Measurements from ENCODE around the gene TPRX2. TPM values are rescaled to one million over a fixed set of nuclear protein-coding genes. Genes with fewer than 3 reads are reported as not detected.

TPRX2 gene
- total and polyA plus RNA-seq, 2 of the 13 experiments (the other 11 are each of a cell fraction or from before 2014, with no cell fraction given), result not detected

DNA sequence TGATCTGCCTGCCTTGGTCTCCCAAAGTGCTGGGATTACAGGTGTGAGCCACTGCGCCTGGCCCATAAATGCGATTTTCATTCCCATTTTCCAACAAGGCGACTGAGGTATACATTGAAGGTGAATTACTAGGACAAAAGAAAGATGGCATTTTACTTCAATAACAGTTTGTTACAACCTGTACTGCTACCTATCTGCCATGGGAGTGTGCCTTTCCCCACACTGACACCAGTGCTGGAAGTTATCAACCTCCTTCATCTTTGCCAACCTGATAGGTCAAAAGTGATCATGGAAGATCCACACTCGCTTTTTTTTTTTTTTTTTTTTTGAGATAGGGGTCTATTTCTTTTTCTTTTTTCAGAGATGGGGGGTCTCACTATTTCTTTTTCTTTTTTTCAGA lies 26.3 kb upstream of the TPRX2 start (continued):
- TF ChIP-seq, protein P1, sequence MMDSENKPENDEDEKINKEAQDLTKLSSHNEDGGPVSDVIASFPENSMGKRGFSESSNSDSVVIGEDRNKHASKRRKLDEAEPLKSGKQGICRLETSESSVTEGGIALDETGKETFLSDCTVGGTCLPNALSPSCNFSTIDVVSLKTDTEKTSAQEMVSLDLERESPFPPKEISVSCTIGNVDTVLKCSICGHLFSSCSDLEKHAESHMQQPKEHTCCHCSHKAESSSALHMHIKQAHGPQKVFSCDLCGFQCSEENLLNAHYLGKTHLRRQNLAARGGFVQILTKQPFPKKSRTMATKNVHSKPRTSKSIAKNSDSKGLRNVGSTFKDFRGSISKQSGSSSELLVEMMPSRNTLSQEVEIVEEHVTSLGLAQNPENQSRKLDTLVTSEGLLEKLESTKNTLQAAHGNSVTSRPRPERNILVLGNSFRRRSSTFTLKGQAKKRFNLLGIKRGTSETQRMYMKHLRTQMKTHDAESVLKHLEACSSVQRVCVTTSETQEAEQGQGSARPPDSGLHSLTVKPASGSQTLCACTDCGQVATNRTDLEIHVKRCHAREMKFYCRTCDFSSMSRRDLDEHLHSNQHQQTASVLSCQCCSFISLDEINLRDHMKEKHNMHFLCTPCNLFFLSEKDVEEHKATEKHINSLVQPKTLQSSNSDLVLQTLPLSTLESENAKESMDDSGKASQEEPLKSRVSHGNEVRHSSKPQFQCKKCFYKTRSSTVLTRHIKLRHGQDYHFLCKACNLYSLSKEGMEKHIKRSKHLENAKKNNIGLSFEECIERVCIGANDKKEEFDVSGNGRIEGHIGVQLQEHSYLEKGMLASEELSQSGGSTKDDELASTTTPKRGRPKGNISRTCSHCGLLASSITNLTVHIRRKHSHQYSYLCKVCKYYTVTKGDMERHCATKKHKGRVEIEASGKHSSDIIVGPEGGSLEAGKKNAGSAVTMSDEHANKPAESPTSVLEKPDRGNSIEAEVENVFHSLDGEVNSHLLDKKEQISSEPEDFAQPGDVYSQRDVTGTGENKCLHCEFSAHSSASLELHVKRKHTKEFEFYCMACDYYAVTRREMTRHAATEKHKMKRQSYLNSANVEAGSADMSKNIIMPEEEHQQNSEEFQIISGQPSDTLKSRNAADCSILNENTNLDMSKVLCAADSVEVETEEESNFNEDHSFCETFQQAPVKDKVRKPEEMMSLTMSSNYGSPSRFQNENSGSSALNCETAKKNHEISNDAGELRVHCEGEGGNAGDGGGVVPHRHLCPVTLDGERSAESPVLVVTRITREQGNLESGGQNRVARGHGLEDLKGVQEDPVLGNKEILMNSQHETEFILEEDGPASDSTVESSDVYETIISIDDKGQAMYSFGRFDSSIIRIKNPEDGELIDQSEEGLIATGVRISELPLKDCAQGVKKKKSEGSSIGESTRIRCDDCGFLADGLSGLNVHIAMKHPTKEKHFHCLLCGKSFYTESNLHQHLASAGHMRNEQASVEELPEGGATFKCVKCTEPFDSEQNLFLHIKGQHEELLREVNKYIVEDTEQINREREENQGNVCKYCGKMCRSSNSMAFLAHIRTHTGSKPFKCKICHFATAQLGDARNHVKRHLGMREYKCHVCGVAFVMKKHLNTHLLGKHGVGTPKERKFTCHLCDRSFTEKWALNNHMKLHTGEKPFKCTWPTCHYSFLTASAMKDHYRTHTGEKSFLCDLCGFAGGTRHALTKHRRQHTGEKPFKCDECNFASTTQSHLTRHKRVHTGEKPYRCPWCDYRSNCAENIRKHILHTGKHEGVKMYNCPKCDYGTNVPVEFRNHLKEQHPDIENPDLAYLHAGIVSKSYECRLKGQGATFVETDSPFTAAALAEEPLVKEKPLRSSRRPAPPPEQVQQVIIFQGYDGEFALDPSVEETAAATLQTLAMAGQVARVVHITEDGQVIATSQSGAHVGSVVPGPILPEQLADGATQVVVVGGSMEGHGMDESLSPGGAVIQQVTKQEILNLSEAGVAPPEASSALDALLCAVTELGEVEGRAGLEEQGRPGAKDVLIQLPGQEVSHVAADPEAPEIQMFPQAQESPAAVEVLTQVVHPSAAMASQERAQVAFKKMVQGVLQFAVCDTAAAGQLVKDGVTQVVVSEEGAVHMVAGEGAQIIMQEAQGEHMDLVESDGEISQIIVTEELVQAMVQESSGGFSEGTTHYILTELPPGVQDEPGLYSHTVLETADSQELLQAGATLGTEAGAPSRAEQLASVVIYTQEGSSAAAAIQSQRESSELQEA (CRISPR knock-in tag; IDR thresholded peaks at IDR 0.05; ENCODE audit: not compliant biosample characterization), result no peak

DNA sequence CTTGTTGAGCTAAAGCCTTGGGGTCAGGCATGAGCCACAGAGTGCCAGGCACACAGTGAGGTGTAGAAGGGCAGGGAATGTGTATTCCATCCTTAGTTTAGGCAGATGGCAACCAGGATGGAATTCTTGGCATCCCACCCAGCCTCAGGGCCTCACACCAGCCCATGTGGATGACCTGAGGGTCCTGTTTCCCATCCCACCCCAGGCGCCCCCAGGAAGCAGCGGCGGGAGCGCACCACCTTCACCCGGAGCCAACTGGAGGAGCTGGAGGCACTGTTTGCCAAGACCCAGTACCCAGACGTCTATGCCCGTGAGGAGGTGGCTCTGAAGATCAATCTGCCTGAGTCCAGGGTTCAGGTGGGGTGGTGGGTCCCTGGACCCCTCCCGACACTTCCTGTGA lies 23.0 kb upstream of the TPRX2 start:
- intact Hi-C loops (cut with micrococcal nuclease; ENCODE audit: unreplicated experiment), result no loop called here
- no TSS peak for BruUV-seq (replicated peaks)
- TF ChIP-seq FLYWCH1 (CRISPR knock-in tag; IDR thresholded peaks at IDR 0.05), result no peak
- TF ChIP-seq, protein P2, sequence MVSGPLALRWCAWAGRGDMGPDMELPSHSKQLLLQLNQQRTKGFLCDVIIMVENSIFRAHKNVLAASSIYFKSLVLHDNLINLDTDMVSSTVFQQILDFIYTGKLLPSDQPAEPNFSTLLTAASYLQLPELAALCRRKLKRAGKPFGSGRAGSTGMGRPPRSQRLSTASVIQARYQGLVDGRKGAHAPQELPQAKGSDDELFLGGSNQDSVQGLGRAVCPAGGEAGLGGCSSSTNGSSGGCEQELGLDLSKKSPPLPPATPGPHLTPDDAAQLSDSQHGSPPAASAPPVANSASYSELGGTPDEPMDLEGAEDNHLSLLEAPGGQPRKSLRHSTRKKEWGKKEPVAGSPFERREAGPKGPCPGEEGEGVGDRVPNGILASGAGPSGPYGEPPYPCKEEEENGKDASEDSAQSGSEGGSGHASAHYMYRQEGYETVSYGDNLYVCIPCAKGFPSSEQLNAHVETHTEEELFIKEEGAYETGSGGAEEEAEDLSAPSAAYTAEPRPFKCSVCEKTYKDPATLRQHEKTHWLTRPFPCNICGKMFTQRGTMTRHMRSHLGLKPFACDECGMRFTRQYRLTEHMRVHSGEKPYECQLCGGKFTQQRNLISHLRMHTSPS (CRISPR knock-in tag; IDR thresholded peaks at IDR 0.05; ENCODE audit: low read depth), result no peak
- TF ChIP-seq ZNF773 (CRISPR knock-in tag; IDR thresholded peaks at IDR 0.05; ENCODE audit: borderline replicate concordance), result no peak
- TF ChIP-seq, protein P3, sequence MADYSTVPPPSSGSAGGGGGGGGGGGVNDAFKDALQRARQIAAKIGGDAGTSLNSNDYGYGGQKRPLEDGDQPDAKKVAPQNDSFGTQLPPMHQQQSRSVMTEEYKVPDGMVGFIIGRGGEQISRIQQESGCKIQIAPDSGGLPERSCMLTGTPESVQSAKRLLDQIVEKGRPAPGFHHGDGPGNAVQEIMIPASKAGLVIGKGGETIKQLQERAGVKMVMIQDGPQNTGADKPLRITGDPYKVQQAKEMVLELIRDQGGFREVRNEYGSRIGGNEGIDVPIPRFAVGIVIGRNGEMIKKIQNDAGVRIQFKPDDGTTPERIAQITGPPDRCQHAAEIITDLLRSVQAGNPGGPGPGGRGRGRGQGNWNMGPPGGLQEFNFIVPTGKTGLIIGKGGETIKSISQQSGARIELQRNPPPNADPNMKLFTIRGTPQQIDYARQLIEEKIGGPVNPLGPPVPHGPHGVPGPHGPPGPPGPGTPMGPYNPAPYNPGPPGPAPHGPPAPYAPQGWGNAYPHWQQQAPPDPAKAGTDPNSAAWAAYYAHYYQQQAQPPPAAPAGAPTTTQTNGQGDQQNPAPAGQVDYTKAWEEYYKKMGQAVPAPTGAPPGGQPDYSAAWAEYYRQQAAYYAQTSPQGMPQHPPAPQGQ (CRISPR knock-in tag; IDR thresholded peaks at IDR 0.05; ENCODE audit: borderline replicate concordance), result no peak
- no peak for TF ChIP-seq FOSL1 (CRISPR knock-in tag; IDR thresholded peaks at IDR 0.05; ENCODE audit: borderline replicate concordance)
- TF ChIP-seq, protein P4, sequence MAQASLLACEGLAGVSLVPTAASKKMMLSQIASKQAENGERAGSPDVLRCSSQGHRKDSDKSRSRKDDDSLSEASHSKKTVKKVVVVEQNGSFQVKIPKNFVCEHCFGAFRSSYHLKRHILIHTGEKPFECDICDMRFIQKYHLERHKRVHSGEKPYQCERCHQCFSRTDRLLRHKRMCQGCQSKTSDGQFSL (CRISPR knock-in tag; IDR thresholded peaks at IDR 0.05), result no peak
- no peak for TF ChIP-seq HOXA7 (CRISPR knock-in tag; IDR thresholded peaks at IDR 0.05)
- TF ChIP-seq RARA (CRISPR knock-in tag; IDR thresholded peaks at IDR 0.05), result no peak
- TF ChIP-seq AGO1 (IDR thresholded peaks at IDR 0.05; ENCODE audit: low read depth, low read length, poor library complexity, severe bottlenecking), result no peak

More for the DNA sequence above, 23.0 kb upstream of the TPRX2 start:
- ChIA-PET POLR2A (no interaction called here), CTCF (ENCODE audit: low intra/inter-chr PET ratio, low total read pairs) (no interaction called here)
- no peak for DNase-seq (ENCODE audit: low spot score)
- Histone ChIP-seq H3K36me3 (replicated peaks in 1 of 2; ENCODE audit: control insufficient read depth in 1 of 2, insufficient read depth in 2 of 2, low read length in 2 of 2) (no peaks in the 10 kb centered on the region), H3K27me3 (ENCODE audit: control insufficient read depth in 1 of 2, insufficient read depth in 2 of 2, low read length in 2 of 2) (peaks cover 0 to 7% of the 10 kb centered on the region in 2 experiments; a peak in 1 of 5 replicates), H3K4me2 (ENCODE audit: low read depth, low read length) (no peak overlapping the region), H3K4me1 (ENCODE audit: insufficient read depth, low read length) (no peaks in the 10 kb centered on the region; the same call in 1 of the 2 replicates), H3K79me2 (ENCODE audit: insufficient read depth, low read length) (no peaks in the 10 kb centered on the region), H3K9ac (ENCODE audit: insufficient read depth, low read depth, low read length) (no peak overlapping the region), H3K9me3 (ENCODE audit: low read length) (no peaks in the 10 kb centered on the region), H3K4me3 (replicated peaks in 1 of 3; ENCODE audit: insufficient read depth in 1 of 3, low read depth in 2 of 3, low read length in 3 of 3) (no peak overlapping the region), H2AFZ (ENCODE audit: low read length) (no peak overlapping the region), H4K20me1 (ENCODE audit: insufficient read depth, low read length) (no peaks in the 10 kb centered on the region), H3K27ac (ENCODE audit: extremely low read length, insufficient read depth, low read length) (no peak overlapping the region)
- in situ Hi-C loops (cut with HindIII; ENCODE audit: extremely low pct_ligation_motif_present, low pct_unique_long_range_greater_than_20kb), result no loop called here
- FAIRE-seq, result no peak
- no peak for ATAC-seq
- WGBS (ENCODE audit: low lambda C conversion rate), result 42% methylated on average over 7 of the region's 8 CpGs
